ENCODE data around the gene UBE3B. TPM values are rescaled to one million over a fixed set of nuclear protein-coding genes. Genes with fewer than 3 reads are reported as not detected.

UBE3B gene
- total RNA-seq, 1 experiment from 2014 or later, result 48.0 TPM

GRCh38 chr12:109513051-109513450, 35.6 kb downstream of the UBE3B start:
- intact Hi-C loops (cut with micrococcal nuclease; ENCODE audit: unreplicated experiment), result no loop called here
- no peak overlapping the region for H3K27ac ChIP-seq
- ChIA-PET CTCF (no interaction called here), POLR2A (ENCODE audit: unreplicated experiment) (no interaction called here)
- no peak overlapping the region for H2AFZ ChIP-seq
- no peaks in the 10 kb centered on the region for H3F3A ChIP-seq (ENCODE audit: insufficient read depth, low read depth)
- H3K4me1 ChIP-seq (replicated peaks; ENCODE audit: insufficient read depth), result no peaks in the 10 kb centered on the region
- no peak overlapping the region for H3K4me2 ChIP-seq
- DNase-seq, result no peak
- TF ChIP-seq CTCF (conservative IDR thresholded peaks at IDR 0.05) (no peak), EZH2 (IDR thresholded peaks at IDR 0.05; ENCODE audit: low read depth) (no peak)
- H3K9me3 ChIP-seq (ENCODE audit: insufficient read depth, low read depth), result no peaks in the 10 kb centered on the region
- BruUV-seq (replicated peaks), result no TSS peak
- H3K36me3 ChIP-seq (ENCODE audit: low read depth), result no peaks in the 10 kb centered on the region
- no peak overlapping the region for H3K4me3 ChIP-seq
- H3K27me3 ChIP-seq (ENCODE audit: insufficient read depth, low read depth), result no peaks in the 10 kb centered on the region
- H3K79me2 ChIP-seq (ENCODE audit: low read depth), result no peaks in the 10 kb centered on the region
- H4K20me1 ChIP-seq (ENCODE audit: insufficient read depth), result no peaks in the 10 kb centered on the region
- no peaks in the 10 kb centered on the region for H3K9me2 ChIP-seq (ENCODE audit: insufficient read depth)

GRCh38 chr12:109513977-109514376, 36.5 kb downstream of the UBE3B start:
- H3K79me2 ChIP-seq (ENCODE audit: low read depth), result no peaks in the 10 kb centered on the region
- CTCF ChIA-PET, result interaction anchor here (0.5 kb wide), 1 partner anchor 517 kb away, joined by 5 read pairs; no protein-coding TSS in a partner anchor
- DNase-seq, result no peak
- POLR2A ChIA-PET (ENCODE audit: unreplicated experiment), result no interaction called here
- no peak overlapping the region for H3K27ac ChIP-seq
- no peaks in the 10 kb centered on the region for H3F3A ChIP-seq (ENCODE audit: insufficient read depth, low read depth)
- no peaks in the 10 kb centered on the region for H3K36me3 ChIP-seq (ENCODE audit: low read depth)
- no peaks in the 10 kb centered on the region for H3K4me1 ChIP-seq (replicated peaks; ENCODE audit: insufficient read depth)
- intact Hi-C loops (cut with micrococcal nuclease; ENCODE audit: unreplicated experiment), result no loop called here
- no peaks in the 10 kb centered on the region for H3K9me2 ChIP-seq (ENCODE audit: insufficient read depth)
- H3K27me3 ChIP-seq (ENCODE audit: insufficient read depth, low read depth), result no peaks in the 10 kb centered on the region
- BruUV-seq (replicated peaks), result no TSS peak
- H3K4me2 ChIP-seq, result no peak overlapping the region
- TF ChIP-seq EZH2 (IDR thresholded peaks at IDR 0.05; ENCODE audit: low read depth) (no peak), CTCF (conservative IDR thresholded peaks at IDR 0.05) (no peak)
- no peaks in the 10 kb centered on the region for H4K20me1 ChIP-seq (ENCODE audit: insufficient read depth)
- no peaks in the 10 kb centered on the region for H3K9me3 ChIP-seq (ENCODE audit: insufficient read depth, low read depth)
- no peak overlapping the region for H3K4me3 ChIP-seq
- H2AFZ ChIP-seq, result no peak overlapping the region

GRCh38 chr12:109517619-109518018, 40.2 kb downstream of the UBE3B start:
- H3F3A ChIP-seq (ENCODE audit: insufficient read depth, low read depth), result no peaks in the 10 kb centered on the region
- CTCF ChIA-PET, result no interaction called here
- H3K9me3 ChIP-seq (ENCODE audit: insufficient read depth, low read depth), result no peaks in the 10 kb centered on the region
- no peaks in the 10 kb centered on the region for H3K27me3 ChIP-seq (ENCODE audit: insufficient read depth, low read depth)
- TF ChIP-seq EZH2 (IDR thresholded peaks at IDR 0.05; ENCODE audit: low read depth) (no peak), CTCF (conservative IDR thresholded peaks at IDR 0.05) (no peak)
- no peak overlapping the region for H3K4me3 ChIP-seq
- no peaks in the 10 kb centered on the region for H3K9me2 ChIP-seq (ENCODE audit: insufficient read depth)
- no peaks in the 10 kb centered on the region for H3K4me1 ChIP-seq (replicated peaks; ENCODE audit: insufficient read depth)
- no peaks in the 10 kb centered on the region for H3K79me2 ChIP-seq (ENCODE audit: low read depth)
- DNase-seq, result no peak
- H3K27ac ChIP-seq, result no peak overlapping the region
- no peak overlapping the region for H3K4me2 ChIP-seq
- no peak overlapping the region for H2AFZ ChIP-seq
- no peaks in the 10 kb centered on the region for H3K36me3 ChIP-seq (ENCODE audit: low read depth)
- intact Hi-C loops (cut with micrococcal nuclease; ENCODE audit: unreplicated experiment), result loop anchor here (1.0 to 2.0 kb wide), 2 partner anchors 85 to 258 kb away; no protein-coding TSS in a partner anchor
- POLR2A ChIA-PET (ENCODE audit: unreplicated experiment), result no interaction called here
- BruUV-seq (replicated peaks), result no TSS peak
- no peaks in the 10 kb centered on the region for H4K20me1 ChIP-seq (ENCODE audit: insufficient read depth)

Data from PC-9 (cell line).